Measurements from ENCODE around the gene TTLL6.
"Not testable (repeated sequence)": the region's sequence is repeated elsewhere in the genome, so short reads cannot be mapped to it uniquely, and the experiment has no call there.

TTLL6 gene

GRCh38 chr17:48723423-48724250 is 93.4 kb downstream of the TTLL6 start:
- DNase-seq (ENCODE audit: low read depth in 2 of 2), result no peak

- DNase-seq (ENCODE audit: low read depth in 2 of 2), result no peak
Observed at GRCh38 chr17:48722915-48723422, 94.1 kb downstream of the TTLL6 start, which contains the start of gene PRAC2. PRAC2 (plus strand) TSS chr17:48723185; CDS start chr17:48724411, 1,226 bp downstream.

GRCh38 chr17:48722201-48722907 is 94.7 kb downstream of the TTLL6 start, which contains the start of gene PRAC1:
PRAC1 (minus strand) TSS chr17:48722518; CDS start chr17:48722392, 126 bp downstream.
- DNase-seq (ENCODE audit: low read depth in 2 of 2), result no peak

GRCh38 chr17:48721009-48721402 is 96.0 kb downstream of the TTLL6 start:
- no peak for DNase-seq (ENCODE audit: low read depth in 2 of 2)

- DNase-seq (ENCODE audit: low read depth in 2 of 2), result no peak
Observed at GRCh38 chr17:48720266-48721008, 96.6 kb downstream of the TTLL6 start.

- no peak for DNase-seq (ENCODE audit: low read depth in 2 of 2)
Observed at GRCh38 chr17:48719642-48720265, 97.3 kb downstream of the TTLL6 start.

- DNase-seq (ENCODE audit: low read depth in 2 of 2), result no peak
Observed at GRCh38 chr17:48718761-48719641, 98.0 kb downstream of the TTLL6 start.

- DNase-seq (ENCODE audit: low read depth in 2 of 2), result no peak
Observed at GRCh38 chr17:48718227-48718760, 98.7 kb downstream of the TTLL6 start.

GRCh38 chr17:48717367-48718226 is 99.4 kb downstream of the TTLL6 start:
- no peak for DNase-seq (ENCODE audit: low read depth in 2 of 2)

GRCh38 chr17:48716549-48716948 is 100.5 kb downstream of the TTLL6 start:
- DNase-seq (ENCODE audit: low read depth in 2 of 2), result not testable (repeated sequence)

GRCh38 chr17:48715496-48716399 is 101.3 kb downstream of the TTLL6 start:
- DNase-seq (ENCODE audit: low read depth in 2 of 2), result no peak
